ENCODE results near the gene PSIP1. TPM values are rescaled to one million over a fixed set of nuclear protein-coding genes. Genes with fewer than 3 reads are reported as not detected.
"Not testable (repeated sequence)": the region's sequence is repeated elsewhere in the genome, so short reads cannot be mapped to it uniquely, and the experiment has no call there.

PSIP1 gene
- total and polyA plus RNA-seq, 2 donors = 45.9 to 105 TPM

DNA sequence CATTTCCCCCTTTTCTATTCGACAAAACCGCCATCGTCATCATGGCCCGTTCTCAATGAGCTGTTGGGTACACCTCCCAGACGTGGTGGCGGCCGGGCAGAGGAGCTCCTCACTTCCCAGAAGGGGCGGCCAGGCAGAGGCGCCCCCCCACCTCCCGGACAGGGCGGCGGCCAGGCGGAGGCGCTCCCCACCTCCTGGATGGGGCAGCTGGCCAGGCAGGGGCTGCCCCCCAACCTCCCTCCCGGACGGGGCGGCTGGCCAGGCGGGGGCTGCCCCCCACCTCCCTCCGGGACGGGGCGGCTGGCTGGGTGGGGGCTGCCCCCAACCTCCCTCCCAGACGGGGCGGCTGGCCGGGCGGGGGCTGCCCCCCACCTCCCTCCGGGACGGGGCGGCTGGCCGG, 68.9 kb downstream of the PSIP1 start:
- H3K4me1 ChIP-seq (ENCODE audit: insufficient read depth); H3K36me3 ChIP-seq (ENCODE audit: insufficient read depth); H3K4me3 ChIP-seq (ENCODE audit: low read depth, low read length); DNase-seq (ENCODE audit: extremely low spot score); H3K27ac ChIP-seq (ENCODE audit: low read depth): not testable (repeated sequence)
- 91% methylated on average over 23 of the region's 29 CpGs for WGBS

DNA sequence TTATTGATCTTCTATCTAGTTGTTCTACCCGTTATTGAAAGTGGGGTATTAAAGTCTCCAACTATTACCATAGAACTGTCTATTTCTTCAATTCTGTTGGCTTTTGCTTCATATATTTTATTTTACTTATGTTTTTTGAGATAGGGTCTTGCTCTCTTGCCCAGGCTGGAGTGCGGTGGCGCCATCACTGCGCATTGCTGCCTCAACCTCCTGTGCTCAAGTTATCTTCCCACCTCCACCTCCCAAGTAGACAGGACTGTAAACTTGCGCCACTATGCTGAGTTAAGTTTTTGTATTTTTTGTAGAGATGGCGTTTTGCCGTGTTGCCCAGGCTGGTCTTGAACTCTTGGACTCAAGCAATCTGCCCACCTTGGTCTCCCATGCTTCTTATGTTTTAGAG, 71.9 kb downstream of the PSIP1 start:
- over 99% methylated on average over 7 of the region's 7 CpGs for WGBS
- no peak for DNase-seq (ENCODE audit: extremely low spot score)
- peaks cover 3% of the 10 kb centered on the region for H3K36me3 ChIP-seq (ENCODE audit: insufficient read depth)
- no peaks in the 10 kb centered on the region for H3K4me1 ChIP-seq (ENCODE audit: insufficient read depth)
- no peak overlapping the region for H3K4me3 ChIP-seq (ENCODE audit: low read depth, low read length)
- no peak overlapping the region for H3K27ac ChIP-seq (ENCODE audit: low read depth)

DNA sequence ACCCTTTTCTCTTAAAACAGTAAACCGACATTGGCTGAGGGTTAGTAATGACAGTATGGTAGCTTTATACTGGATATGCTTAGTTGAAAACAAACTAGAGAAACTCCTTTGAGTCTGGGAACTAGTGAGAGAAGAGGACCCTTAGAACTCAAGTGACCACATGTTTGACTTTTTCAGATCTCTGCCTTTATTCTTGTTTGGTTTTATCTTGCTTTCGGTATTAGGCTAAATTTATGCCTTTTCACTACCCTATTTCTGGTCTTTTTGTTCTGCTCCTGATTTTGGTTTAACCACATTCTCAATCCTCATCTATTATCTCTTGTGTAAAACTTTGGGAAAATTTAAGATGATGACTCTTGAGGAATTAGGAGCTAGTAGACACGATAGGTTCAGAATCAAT, 77.1 kb downstream of the PSIP1 start:
- 93% methylated on average over 3 of the region's 3 CpGs for WGBS

DNA sequence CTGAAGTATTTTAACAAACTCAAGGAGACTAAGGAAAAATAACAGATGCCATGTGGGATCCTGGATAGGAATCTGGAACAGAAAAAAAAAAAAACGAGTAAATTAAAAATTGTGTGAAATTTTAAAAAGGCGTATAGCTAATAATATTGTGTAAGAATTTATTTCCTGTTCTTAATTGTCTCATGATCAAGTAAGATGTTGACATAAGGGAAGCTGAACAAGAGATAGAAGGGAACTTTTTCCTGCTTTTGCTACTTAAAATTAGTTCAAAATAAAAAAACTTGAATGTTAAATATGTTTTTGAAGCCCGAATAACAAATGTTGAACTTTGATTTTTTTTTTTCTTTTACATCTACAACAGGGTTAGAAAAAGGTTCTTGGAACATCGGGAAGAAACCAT, 77.6 kb downstream of the PSIP1 start:
- Histone ChIP-seq H3K4me1 (ENCODE audit: insufficient read depth) (no peaks in the 10 kb centered on the region), H3K4me3 (ENCODE audit: low read depth, low read length) (no peak overlapping the region), H3K27ac (ENCODE audit: low read depth) (peak overlapping the region; percentile 38), H3K36me3 (ENCODE audit: insufficient read depth) (peaks cover 2% of the 10 kb centered on the region)
- 79% methylated on average over 4 of the region's 4 CpGs for WGBS
- DNase-seq (ENCODE audit: extremely low spot score) = no peak

More for the DNA sequence above, 77.1 kb downstream of the PSIP1 start:
- Histone ChIP-seq H3K4me3 (ENCODE audit: low read depth, low read length) (no peak overlapping the region), H3K4me1 (ENCODE audit: insufficient read depth) (no peaks in the 10 kb centered on the region), H3K36me3 (ENCODE audit: insufficient read depth) (peaks cover 2% of the 10 kb centered on the region), H3K27ac (ENCODE audit: low read depth) (peak overlapping the region; percentile 38)
- no peak for DNase-seq (ENCODE audit: extremely low spot score)

DNA sequence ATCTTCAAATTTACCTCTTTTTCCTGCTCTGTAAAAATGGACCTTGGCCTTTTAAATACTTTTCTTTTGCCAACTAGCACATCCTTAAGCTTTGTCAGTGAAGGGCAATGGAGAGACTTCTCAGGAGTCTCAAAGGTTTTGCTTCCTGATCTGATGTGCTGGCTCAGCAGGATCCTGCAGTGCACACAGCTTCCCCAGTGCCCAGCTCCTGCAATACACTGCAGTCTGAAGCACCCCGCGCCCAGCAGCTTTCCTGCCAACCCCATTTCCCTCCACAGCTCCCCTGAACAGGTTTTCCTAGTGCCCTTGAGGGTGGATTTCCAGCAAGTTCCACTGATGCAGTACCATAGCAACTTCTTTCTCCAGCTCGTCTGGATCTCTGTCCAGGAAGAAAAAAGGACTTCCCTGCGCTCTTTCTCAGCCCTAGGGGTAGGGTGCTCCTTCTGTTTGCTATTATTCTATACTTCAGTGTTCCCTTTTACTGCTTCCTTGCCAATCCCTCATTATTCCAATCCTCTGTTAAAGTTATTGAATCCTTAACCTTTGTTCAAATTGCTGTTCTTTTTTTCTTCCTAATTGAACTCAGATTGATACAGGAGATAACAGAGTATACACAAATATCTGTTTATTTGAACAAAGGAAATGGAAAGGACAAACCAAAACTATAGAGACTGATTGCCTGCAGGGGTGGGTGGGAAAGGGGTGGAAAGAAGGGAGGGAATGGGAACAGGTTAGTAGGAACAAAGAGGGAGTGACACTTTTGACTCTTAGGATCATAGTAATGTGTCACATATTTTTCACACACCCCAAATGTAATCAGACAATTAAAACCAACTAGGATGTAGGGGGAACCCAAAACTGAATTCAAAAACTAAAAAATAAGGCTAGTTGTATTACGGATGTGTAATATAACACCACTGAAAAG, 79.6 kb downstream of the PSIP1 start:
- Histone ChIP-seq H3K4me1 (ENCODE audit: insufficient read depth) (no peaks in the 10 kb centered on the region), H3K4me3 (ENCODE audit: low read depth, low read length) (no peak overlapping the region), H3K27ac (ENCODE audit: low read depth) (no peak overlapping the region), H3K36me3 (ENCODE audit: insufficient read depth) (peaks cover 2% of the 10 kb centered on the region)
- DNase-seq (ENCODE audit: extremely low spot score) = no peak
- WGBS = 48% methylated on average over 5 of the region's 5 CpGs

DNA sequence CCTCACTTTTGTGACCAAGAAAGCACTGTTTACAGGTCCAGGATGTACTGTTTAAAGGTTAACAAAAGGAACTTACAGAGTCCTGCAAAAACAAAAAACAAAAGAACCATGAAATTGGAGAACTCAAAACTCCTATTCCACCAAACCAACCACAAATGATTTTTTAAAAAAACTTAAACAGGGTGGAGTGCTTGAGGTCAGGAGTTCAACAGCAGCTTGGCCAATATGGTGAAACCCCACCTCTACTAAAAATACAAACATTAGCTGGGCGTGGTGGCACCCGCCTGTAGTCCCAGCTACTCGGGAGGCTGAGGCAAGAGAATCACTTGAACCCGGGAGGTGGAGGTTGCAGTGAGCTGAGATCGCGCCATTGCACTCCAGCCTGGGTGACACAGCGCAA, 83.1 kb downstream of the PSIP1 start:
- H3K36me3 ChIP-seq (ENCODE audit: insufficient read depth); H3K4me1 ChIP-seq (ENCODE audit: insufficient read depth); DNase-seq (ENCODE audit: extremely low spot score); H3K4me3 ChIP-seq (ENCODE audit: low read depth, low read length); H3K27ac ChIP-seq (ENCODE audit: low read depth): not testable (repeated sequence)
- WGBS = 95% methylated on average over 7 of the region's 7 CpGs

DNA sequence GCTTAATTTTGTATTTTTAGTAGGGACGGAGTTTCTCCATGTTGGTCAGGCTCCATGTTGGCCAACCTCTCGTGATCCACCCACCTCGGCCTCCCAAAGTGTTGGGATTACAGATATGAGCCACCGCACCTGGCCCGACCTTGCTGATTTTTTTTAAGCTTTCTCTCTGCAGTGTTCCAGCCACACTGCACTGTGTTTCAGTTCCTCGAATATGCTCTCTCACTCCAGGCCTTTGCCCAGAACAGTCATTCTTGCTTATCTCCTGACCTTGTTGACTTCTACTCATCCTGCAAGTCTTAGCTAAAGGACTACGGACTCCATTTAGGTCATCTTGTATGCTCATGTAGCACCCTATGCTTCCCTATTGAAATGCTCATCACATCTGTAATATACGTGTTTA, 84.8 kb downstream of the PSIP1 start:
- Histone ChIP-seq H3K27ac (ENCODE audit: low read depth) (no peak overlapping the region), H3K36me3 (ENCODE audit: insufficient read depth) (peaks cover 5% of the 10 kb centered on the region), H3K4me1 (ENCODE audit: insufficient read depth) (no peaks in the 10 kb centered on the region), H3K4me3 (ENCODE audit: low read depth, low read length) (no peak overlapping the region)
- no peak for DNase-seq (ENCODE audit: extremely low spot score)
- 90% methylated on average over 8 of the region's 8 CpGs for WGBS

DNA sequence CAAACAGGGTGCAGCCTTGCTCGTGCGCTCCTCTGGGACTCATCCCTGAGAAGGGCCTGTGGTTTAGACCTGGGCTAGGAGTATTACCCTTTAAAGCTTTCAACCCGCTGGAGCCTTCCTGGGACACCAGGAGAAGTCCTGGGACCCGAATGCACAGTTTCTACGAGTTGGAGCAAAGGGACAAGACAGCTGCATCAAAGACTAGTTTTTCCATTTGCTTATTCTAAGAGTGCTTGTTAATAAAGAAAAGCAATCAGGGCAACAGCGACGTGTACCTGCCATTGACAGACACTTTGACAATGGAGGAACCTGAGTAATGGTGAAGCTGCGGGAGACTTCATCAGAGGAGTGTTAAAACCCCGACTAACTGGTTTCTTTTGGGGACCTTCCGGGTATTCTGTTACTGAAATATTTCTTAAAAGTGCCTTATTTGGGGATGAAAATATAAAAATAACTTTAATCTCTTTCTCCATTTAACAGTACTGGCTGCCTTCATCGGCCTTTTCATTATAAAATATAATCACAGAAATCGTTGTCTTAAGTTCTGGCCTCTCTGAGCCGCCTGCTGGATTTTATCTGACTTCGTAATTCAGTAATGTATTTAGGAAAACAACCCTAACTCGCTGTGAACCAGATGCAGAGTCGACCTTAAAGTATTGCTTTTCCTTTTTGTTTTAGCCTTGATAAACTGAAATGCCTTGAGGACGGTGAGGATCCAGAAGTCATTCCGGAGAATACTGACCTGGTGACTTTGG, 87.4 kb downstream of the PSIP1 start:
- Histone ChIP-seq H3K4me3 (ENCODE audit: low read depth, low read length) (peak overlapping the region; percentile 91), H3K27ac (ENCODE audit: low read depth) (no peak overlapping the region), H3K4me1 (ENCODE audit: insufficient read depth) (no peaks in the 10 kb centered on the region), H3K36me3 (ENCODE audit: insufficient read depth) (peaks cover 5% of the 10 kb centered on the region)
- DNase-seq (ENCODE audit: extremely low spot score) = no peak
- WGBS = 2% methylated on average over 18 of the region's 18 CpGs

DNA sequence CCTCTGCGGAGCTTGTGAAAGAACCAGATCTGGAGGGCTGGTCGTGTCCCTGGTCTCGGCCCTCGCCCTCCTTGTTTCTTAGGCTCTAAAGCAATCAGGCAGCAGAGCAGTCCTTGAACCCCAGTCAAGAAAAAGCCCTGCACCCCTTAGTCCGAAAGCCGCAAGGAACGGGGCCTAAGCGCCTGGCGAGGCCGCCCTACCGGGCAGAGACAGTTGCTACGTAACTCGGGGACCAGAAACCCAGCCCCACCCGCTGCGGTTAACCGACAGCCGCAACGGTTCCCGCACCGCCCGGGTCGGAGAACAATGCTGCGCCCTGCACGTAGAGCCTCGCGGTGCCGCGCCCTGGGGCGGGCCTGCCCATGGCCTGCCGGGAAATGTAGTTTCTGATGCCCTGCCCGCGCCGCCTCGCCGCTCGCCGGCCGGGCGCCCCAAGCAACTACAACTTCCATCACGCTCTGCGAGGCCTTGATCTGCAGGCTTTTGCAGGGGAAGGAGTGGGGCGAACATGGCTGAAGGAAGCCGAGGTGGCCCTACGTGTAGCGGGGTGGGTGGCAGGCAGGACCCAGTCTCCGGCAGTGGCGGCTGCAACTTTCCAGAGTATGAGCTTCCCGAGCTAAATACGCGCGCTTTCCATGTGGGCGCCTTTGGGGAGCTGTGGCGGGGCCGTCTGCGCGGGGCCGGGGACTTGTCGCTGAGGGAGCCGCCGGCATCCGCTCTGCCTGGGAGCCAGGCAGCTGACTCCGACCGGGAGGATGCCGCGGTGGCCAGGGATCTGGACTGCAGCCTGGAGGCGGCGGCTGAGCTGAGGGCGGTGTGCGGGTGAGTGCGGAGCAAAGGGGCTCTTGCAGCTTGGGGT, 88.2 kb downstream of the PSIP1 start, which contains the start of gene SNAPC3:
TSS of gene SNAPC3 (plus strand) at position 505 of the 859 bp plus-strand sequence. CDS start at position 509, 4 bp downstream.
- Histone ChIP-seq H3K4me1 (ENCODE audit: insufficient read depth) (no peaks in the 10 kb centered on the region), H3K36me3 (ENCODE audit: insufficient read depth) (peaks cover 5% of the 10 kb centered on the region), H3K4me3 (ENCODE audit: low read depth, low read length) (peak within 1 kb of the TSS; percentile 91), H3K27ac (ENCODE audit: low read depth) (peak within 1 kb of the TSS; percentile 91)
- WGBS = under 1% methylated on average over 70 of the region's 70 CpGs
- DNase-seq (ENCODE audit: extremely low spot score) = peak; percentile 87

DNA sequence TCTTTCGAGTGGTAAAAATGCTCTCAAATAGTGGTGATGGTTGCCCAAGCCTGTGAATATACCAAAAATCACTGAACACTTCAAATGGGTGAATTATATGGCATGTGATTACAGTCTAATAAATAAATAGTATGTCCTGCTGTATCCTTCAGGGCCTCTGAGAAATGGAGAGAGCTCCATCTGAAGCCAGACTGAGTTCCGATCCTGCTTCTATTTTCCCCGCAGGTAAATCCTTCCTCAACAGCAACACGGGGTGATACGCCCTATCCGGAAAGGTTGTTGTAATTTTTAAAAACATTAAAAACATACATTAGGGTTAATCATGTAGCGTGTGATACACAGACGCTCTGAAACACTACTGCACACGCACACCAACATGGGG, 88.8 kb downstream of the PSIP1 start:
- no peak for DNase-seq (ENCODE audit: extremely low spot score)
- WGBS = 40% methylated on average over 9 of the region's 9 CpGs

DNA sequence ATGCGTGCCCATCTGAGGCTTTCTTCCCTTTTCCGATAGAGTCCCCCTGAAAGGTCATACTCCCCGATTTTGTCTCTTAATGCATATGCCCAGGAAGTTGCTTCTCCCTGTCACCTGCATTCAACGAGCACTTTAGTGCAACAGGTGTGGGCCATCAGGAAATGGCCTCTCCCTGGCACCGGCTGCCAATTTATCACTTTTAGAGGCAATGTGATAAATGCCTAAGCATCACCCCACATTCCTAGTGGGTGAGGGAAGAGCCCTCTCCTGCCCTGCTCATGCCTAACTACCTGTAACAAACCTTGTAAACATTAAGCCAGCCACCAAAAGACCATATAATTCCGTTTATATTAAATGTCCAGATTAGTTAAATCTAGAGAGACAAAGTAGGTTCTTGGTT, 89.2 kb downstream of the PSIP1 start:
- 76% methylated on average over 6 of the region's 6 CpGs for WGBS
- H3K36me3 ChIP-seq (ENCODE audit: insufficient read depth) = peaks cover 5% of the 10 kb centered on the region
- H3K4me3 ChIP-seq (ENCODE audit: low read depth, low read length) = no peak overlapping the region
- no peak overlapping the region for H3K27ac ChIP-seq (ENCODE audit: low read depth)
- DNase-seq (ENCODE audit: extremely low spot score) = no peak
- no peaks in the 10 kb centered on the region for H3K4me1 ChIP-seq (ENCODE audit: insufficient read depth)

More for the DNA sequence above, 88.8 kb downstream of the PSIP1 start:
- H3K36me3 ChIP-seq (ENCODE audit: insufficient read depth) = peaks cover 5% of the 10 kb centered on the region
- peak overlapping the region; percentile 91 for H3K27ac ChIP-seq (ENCODE audit: low read depth)
- H3K4me1 ChIP-seq (ENCODE audit: insufficient read depth) = no peaks in the 10 kb centered on the region
- peak overlapping the region; percentile 91 for H3K4me3 ChIP-seq (ENCODE audit: low read depth, low read length)

DNA sequence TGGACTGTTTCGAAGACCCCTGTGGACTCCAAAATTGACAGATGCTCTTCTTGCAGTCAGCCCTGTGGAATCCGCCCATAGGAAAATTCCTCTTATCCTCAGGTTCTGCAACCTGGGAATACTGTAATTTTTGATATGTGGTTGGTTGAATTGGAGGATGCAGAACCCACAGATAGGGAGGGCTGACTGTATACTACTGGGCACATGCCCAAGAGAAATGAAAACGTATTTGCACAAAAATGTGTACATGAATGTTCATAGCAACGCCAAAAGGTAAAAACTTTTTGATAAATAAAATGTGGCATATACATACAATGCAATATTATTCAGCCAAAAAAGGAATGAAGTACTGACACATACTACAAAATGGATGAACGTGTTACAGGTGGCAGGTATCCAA, 90.0 kb downstream of the PSIP1 start:
- Histone ChIP-seq H3K27ac (ENCODE audit: low read depth) (no peak overlapping the region), H3K36me3 (ENCODE audit: insufficient read depth) (peaks cover 5% of the 10 kb centered on the region), H3K4me1 (ENCODE audit: insufficient read depth) (no peaks in the 10 kb centered on the region), H3K4me3 (ENCODE audit: low read depth, low read length) (no peak overlapping the region)
- WGBS = 43% methylated on average over 5 of the region's 5 CpGs
- DNase-seq (ENCODE audit: extremely low spot score) = no peak

DNA sequence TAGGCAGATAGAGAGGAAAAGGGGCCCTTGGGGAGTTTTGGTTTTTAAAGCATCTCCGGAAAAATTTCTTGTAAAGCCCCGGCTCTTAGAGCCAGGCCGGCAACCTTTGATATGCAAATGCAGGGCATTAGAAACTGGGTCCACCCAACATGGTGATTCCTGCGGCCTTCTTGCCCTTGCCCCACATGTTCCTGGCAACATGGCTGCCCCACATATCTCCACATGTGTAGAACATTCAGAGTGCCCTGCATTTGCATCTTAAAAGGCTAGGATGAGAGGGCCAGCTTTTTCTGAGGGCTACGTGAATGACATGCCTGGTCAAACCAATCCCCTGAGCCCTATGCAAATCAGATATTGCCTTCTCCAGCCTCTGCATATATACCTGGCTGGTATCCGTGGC, 93.1 kb downstream of the PSIP1 start:
- Histone ChIP-seq H3K27ac (ENCODE audit: low read depth) (no peak overlapping the region), H3K4me1 (ENCODE audit: insufficient read depth) (no peaks in the 10 kb centered on the region), H3K4me3 (ENCODE audit: low read depth, low read length) (no peak overlapping the region), H3K36me3 (ENCODE audit: insufficient read depth) (no peaks in the 10 kb centered on the region)
- WGBS = 84% methylated on average over 6 of the region's 6 CpGs
- DNase-seq (ENCODE audit: extremely low spot score) = no peak
